Uterus (tissue), 2 donors: Measurements from ENCODE around the gene VPS9D1.

ENCODE experiments used
- CTCF ChIP-seq, 4 experiments: fragments of 200-600 bp in 2 of 4; fragments of 450-650 bp in 2 of 4; sonication (generic) in 2 of 4; IDR thresholded peaks; one replicate each; pipeline ENCODE4 v1.5.1; 2016 to 2019; ENCODE audit warnings: antibody characterized with exemption in 4 of 4, mild to moderate bottlenecking in 2 of 4, moderate library complexity in 1 of 4
- POLR2A ChIP-seq, 2 donors: fragments of 450-650 bp; IDR thresholded peaks; one replicate each; pipeline ENCODE4 v1.6.1; 2016; ENCODE audit warnings: antibody characterized with exemption in 2 of 2, mild to moderate bottlenecking in 1 of 2, moderate library complexity in 1 of 2

GRCh38 chr16:89709716-89710432, 10.8 kb downstream of the VPS9D1 start:
- no peak for TF ChIP-seq CTCF (IDR thresholded peaks at IDR 0.05)
- TF ChIP-seq POLR2A (IDR thresholded peaks at IDR 0.05), result no peak
